SH-SY5Y (cell line): ENCODE results near the gene ARHGEF4.

ENCODE experiments used
- GATA2 ChIP-seq: IDR thresholded peaks from 2 replicates; pipeline ENCODE4 v1.6.1; 2011; ENCODE audit warnings: mild to moderate bottlenecking, low read depth, low read length
- GATA3 ChIP-seq: IDR thresholded peaks from 2 replicates; pipeline ENCODE4 v1.6.1; 2011; ENCODE audit warnings: low read depth, mild to moderate bottlenecking, low read length, moderate library complexity

- TF ChIP-seq GATA3: no peak
- TF ChIP-seq GATA2: no peak
These were observed 28.0 kb upstream of the ARHGEF4 start for GRCh38 chr2:130808482-130809268.
